SW 1271 (cell line): ENCODE results near the gene NRXN2.

Experiments used
- DNase-seq, 2 experiments: peaks; one replicate each; lab custom pipeline; 2025; lab: John Stamatoyannopoulos, UW

The NRXN2 gene

DNA sequence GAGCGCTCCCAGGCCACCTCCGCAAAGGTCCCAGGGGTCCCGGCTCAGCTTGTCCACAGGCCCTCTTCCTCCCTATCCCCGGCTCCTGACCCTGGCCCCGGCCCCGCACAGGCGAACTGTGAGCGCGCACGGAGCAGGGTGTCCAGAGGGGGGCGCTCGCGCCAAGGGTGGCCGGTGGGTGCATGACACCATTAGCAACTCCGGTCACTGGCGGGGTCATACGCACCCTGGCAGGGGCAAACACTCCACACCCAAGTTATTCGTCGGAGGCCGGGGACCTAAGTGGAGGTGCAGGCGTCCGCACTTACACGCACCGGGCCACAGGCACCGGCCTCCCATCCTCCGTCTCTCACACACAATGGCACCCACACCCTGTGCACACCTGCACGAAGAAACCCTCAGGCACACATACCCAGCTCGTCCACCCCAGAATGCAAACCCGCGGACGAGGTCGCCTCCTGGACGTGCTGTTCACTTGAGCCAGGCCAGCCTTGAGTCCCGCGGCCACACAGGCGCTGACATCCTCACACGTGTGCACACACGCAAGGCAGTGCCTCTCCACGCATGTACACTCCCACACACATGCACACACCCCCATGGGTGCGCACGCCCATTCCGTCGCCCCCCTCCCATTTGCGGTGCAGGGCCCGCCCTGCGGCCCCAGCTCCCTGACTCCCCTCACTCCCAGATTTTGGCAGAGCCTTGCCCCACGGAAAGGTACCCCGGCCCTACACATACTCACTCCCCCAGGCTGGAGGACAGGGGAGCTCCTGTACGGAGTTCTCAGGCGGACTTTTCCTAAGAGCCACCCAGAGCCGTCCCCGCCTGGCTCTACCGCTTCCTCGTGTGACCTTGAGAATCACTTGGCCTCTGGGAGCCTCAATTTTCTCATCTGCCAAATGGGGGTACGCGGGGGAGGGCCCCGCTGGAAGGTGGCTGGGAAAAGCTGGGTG lies 20.9 kb upstream of the NRXN2 start, which contains the start of gene RASGRP2:
RASGRP2 (minus strand) TSS at position 552 of the 953 bp plus-strand sequence. CDS start 1,276 bp downstream, outside the sequence.
- no peak for DNase-seq

DNA sequence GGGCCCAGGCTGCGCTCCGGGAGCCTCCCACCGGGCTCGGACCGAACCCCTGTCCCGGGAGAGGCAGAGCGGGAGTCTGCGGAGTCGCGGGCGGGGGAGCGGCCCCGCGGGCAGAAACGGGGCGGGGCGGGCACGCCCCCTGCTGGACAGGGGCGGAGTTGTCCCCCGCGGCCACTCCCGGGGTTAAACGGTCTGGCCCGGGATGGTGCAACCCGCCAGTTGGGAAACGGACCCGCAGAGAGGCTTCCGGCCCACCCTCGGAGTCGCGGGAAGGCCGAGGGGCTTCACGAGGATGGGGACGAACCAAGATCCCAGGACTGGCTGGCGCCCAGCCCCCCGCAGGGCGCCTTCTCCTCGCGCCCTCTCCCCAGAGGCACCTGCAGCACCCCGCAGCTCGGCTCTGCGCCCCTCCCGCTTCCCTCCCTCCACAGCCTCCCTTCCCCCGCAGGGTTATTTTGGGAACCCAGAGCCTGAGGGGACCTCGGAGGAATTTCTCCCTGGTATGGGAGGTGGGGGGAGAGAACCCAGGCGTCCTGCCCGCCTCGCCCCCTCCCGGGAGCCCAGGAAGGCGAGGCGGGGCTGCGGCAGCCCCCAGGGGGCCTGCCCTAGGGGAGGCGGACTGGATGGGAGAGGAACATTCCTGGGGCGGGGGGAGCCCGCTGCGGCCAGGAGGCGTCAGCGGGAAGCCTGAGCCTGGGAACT lies 20.0 kb upstream of the NRXN2 start:
- DNase-seq, result peak in 1 of 2 experiments; percentile 11

DNA sequence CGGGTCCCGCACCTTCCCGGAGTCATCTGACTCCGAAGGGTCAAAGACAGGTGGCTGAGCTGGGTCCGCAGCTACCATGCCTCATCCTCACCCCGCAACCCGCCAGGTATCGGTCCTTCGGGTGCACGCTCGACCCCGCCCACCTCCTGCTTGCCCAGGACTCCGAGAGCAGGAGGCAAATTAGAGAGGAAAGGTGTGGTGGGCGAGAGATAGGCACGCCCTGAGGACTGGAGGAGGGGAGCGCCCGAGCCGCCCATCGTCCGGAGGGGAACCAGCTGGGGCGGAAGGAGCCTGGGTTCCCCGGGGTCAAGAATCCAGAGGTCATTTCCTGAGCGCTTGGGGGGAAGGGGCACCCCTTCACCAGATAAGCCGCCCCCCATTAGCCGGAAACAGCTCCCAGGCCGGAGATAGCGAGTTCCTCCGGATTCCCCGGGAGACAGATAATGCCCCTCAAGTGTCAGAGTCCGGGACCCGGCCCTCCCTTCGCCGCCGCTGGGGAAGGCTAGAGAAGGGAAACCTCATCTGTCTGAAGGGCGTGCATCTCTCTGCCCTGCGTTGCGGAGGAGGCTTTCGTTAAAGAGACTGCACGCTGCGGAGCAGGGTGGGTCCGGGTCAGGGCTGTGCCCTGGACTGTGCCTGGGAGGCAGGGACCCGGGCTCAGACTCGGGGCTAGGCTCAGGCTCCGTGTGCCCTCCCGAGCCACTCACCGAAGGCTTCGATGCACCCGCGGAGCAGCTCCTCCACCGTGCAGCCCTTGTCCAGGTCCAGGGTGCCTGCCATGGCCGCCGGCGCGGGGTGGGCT lies 19.3 kb upstream of the NRXN2 start:
- DNase-seq, result no peak

DNA sequence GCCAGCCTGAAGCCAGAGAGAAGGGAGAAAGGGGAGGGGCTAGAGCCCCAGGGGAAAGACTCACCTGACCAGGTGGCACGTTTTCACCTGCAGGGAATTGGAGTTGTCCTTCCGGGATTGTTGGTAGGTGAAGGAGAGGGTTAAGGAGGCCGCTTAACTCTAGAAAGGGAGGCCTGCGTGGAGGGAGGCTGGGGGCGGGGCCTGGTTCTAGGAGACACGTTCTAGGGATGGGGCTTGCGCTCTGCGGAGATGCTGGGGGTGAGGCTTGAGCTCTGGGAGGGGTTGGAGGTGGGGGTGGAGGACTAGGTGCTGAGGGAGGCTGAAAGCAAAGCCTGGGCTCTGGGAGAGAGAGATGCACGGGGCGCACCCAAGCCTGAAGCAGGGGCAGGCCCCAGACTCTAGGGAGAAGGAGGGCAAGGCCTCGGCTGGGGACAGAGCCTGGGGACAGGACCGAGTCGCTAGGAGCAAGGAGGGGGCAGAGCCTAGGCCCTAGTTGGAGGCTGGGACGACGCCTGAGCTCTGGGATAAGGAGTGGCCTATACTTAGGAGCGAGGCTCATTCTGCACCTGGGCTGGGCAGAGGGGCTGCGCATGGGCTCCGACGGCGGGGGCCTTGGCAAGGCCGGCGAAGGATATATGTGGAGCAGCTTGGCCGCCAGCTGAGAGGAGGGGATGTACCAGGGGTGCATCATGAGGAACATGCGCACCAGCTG lies 18.5 kb upstream of the NRXN2 start:
- no peak for DNase-seq

DNA sequence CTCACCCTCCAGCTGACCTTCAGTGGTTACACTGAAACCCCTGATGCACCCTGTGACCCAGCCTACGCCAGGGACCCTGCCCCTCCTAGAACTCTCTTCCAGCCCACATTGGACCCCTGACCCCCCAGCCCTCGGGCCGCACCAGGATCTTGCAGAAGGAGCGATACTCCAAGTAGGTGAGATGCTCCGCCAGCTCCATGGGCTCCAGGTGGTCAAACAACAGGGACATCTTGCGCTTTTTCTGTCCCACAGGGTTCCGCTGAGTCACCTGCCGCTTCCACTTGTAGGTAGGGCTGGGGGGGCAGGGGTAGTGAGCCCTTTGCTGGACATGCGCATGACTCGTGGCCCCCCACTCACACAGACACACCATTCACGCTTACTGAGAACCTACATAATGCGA lies 16.9 kb upstream of the NRXN2 start:
- DNase-seq, result no peak

DNA sequence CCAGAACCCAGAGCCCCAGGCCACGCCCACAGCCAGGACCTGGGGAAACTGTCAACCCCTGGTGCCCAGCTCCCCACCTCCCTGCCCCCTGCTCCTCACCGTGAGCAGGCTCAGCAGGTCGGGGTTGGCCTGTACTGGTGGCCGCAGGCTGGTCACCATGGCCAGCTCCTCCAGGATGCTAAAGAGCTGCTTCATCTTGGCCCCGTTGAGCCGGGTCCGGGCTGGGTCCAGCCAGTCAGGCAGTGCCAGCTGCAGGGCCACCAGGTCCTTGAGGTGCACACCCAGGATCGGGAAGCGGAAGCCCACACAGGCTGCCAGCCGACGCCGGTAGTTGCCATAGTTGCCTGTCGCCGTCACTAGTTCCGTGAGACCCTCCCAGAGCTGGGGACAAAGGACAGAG lies 13.7 kb upstream of the NRXN2 start:
- no peak for DNase-seq

DNA sequence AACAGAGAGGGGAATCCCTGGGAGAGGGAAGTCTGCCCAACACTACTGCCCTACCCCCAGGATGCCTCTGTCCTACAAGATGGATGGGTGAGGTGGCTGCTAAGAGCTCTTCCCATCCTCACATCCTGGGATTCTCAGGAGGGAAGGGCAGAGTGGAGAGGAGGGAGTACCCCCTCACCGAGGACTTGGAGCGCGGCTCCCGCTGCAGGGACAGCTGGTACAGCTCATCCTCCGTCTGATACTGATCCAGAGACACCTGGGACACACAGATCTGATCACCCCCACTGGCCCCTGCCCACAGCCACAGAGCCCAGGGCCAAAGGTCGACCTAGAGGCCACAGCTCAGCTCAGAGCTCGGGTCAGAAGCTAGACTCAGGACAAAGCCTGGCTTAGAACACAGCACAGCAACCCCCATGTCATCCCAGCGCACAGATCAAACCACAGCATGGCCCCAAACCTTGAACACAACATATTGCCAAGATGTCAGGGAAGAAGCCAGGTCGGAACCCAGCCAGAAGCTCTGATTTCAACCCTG lies 12.8 kb upstream of the NRXN2 start:
- no peak for DNase-seq

DNA sequence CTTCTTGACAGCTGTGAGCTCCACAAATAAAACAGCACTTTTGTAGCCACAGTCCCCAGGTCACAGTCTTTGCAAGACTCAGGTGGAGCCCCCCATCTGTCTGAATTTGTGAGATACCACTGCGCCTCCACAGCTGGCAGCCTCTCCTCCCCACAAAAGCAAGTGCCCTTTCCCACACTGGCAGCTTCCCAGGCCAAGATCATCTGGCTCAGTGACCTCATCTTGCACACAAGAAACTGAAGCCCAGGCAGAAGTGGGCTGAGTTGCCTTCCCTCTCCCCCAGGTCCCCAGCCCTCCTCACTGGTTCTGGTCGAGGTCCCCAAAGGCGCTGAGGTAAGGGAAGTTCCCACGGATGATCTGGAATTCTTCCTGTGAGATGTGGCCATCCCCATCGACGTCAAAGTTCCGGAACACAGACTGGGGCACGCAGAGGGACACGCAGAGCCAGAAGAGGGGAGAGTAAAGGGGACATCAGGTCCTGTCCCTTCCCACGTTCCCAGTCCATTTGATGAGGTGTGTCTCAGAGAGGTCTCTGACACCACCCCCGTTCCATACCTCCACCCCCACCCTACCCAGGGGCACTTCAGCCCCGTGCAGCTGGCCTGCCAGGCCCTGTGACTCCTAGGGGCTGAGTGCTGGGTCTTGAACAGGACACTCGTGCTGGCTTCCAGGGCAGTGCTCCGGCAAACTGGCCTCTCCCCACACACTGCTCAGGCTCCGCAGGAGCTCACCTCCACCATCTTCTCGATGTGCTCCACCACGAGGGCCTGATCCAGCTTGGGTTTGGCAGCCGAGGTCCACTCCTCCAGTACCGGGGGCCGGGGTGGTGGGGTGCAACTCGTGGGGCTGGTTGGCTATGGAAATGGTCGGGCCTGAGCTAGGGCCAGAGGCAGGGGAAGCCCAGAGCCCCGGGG lies 12.1 kb upstream of the NRXN2 start:
- no peak for DNase-seq

DNA sequence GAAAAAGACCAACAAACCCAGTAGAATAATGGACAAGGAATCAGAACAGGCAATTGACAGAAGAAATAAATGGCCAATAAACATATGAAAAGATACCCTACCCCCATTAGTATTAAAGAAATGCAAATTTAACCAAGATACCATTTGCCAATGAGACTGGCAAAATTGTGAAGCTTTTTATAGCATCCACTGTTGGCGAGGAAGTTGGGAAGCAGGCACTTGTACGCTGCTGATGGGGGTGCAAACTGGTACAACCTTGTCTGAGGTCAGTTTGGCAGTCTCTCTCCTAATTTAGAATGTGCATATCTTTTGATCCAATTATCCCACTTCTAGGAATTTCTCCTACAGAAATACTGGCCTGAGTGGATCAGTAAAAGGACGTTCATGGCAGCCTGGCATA lies 8.6 kb upstream of the NRXN2 start:
- DNase-seq, result no peak

DNA sequence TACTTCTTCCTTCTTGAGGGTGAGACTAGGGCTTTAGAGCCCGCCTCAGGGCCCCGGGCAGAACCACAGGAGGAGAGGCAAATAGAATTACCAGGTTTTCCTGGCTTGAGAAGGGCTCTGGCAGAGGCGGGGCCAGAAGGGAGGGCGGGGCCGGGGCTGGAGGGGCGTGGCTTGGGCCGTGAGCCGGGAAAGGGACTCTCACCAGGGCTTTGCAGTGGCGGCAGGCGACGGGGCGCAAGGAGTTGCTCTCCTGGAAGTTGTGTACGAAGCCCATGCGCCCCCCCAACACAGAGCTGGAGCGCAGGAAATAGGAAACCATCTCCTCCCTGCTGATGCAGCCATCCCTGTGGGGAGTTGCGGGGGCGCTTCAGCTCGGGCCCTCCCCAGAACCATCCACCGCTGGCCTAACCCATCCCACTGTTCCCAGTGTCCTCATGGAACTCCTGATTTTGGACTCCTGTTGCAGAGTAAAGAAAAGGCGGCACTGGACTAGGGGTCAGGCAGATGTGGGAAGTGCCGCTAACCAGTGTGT lies 6.9 kb upstream of the NRXN2 start:
- DNase-seq, result no peak

DNA sequence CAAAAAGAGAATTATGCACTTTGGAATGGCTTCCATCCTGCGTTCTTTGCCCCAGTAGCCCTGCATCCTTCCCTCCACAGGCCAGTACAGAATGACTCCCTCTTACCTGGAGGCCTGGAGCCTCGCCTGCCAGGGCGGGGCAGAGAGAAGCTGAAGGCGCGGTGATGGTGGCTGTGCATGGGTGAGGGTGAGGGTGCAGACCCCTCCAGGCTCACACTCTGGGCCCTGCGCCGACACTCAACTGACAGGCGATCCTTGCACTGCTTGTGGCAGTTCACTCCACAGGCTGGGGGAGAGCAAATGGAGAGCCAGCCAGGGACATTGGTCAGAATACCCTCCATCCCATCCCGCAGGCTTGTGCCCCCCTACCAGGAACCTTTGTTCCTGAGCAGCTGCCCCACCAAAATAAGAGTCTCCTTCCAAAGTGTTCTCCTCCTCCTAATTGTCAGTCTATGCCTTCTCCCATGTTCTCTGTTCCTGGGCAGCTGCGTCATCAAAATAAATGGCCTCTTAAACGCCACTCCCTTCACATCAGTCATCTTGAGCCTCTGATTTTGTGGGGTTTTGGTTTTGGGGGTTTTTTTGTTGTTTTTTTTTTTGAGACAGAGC lies 5.9 kb upstream of the NRXN2 start:
- DNase-seq, result no peak

DNA sequence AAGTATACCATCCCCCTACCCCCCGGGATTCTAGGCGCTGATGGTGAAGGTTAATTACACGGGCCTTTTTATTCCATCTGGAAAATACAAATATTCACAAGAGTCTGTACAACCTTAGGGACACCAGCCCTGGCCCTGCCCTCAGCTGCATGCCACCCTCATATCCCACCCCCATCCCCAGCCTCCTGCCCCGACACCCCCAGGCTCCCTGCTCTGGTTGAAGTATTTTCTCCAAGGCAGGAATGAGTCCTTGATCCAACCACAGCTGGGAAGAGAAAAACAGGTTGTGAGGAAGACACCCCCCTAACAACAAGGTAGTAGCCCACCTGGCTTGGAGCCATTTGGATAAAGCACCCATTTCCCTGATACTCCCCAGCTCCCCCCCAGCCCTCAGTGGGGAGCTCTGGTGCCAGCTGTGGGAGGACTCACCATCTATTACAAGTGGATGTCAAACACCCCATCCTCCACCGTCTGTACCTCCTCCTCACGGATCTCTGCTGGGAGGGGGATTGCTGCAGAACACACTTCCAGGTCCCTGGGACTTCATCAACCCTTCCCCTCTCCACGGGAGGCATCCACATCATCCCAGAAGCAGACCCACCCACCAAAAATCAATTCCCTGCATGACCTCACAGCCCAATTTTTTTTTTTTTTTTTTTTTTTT lies 4.0 kb upstream of the NRXN2 start:
- no peak for DNase-seq

DNA sequence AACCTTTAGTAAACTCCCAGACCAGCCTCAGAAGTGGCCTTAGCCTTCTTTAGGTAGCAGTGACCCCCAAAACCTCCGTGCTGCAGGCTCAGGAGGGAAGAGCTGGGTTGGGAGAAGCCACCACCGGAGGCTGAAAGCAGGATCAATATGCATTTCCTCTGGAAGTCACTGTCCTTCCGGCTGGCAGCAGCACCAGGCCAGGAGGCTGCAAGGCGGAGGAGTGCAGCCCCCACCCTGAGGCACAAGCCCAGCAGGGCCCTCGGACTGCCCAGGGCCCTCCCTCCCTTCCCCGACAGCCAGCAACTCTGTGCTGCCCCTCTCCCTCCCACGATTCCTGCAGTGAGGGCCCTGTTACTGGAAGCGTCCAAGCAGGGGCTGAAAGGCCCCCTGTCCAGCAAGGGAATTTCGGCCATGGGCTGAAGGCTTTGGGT lies 3.2 kb upstream of the NRXN2 start:
- DNase-seq, result no peak

DNA sequence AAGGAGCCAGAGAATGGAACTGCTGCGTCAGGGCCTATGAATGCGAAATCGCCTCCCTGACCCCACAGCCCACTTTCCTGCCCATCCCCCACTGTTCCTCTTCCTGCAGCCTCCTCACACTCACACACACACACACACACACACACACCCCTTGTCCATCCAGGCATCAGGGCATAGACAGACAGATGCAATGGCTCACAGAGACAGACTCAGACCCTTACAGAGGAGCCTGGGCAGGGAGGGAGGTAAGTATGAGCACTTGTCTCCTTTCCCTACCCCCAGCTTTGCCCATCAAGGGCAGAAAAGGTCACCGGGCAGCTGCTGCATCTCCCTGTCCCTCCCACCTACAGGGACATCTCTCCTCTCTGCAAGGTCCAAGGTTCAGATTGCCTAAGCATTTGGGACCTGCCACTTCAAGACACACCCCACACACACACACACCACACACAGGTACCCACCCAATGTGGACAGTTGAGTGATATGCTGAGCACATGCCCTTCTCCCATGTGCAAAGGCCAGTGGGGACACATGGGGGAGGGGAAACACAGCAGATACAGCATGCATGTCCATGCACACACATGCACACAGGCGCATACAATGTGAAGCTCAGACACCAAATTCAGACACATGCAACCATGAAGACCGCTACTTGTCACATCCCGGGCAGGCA lies 2.0 kb upstream of the NRXN2 start:
- DNase-seq, result no peak

DNA sequence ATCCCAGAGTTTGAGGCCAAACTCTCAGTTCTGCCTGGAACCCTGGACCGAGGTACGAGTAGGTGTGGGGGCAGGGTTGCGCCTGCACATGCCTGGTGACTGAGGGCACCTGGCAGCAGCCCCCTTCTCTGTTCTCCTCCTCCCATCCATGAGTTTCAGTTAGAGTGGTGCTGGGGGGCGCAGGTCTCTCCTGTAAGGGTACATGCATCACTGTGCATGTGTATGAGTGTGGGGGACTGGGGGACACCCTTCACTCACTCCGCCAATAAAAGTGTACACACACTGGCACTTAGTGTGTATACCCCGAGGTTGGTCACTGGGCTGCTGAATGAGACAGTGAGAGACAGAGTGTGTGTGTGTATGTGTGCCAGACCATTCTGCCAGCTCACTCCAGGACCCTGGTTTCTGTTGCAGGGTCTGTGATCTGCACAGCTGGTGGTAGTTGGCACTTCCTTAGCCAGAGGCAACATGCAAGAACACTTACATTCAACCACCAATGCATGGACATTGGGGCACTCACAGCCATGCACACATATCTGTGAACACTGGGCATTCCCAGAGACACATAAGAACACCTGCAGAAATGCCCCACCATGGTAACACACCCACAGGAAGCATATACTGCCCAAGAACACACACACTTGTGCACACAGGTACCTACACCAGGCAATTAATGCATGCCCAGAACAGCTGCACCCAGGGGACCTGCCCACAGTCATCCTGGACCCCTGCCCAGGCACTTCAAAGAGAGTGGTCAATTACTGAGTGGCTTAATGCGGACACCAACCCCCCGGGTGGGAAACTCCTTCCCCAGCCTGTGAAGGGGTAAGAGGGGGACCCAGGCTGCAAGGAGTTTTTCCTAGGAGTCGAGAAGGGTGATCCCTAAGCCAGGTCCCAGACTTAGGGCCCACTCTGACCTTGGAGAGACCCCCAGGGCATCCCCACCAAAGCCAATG lies 1.2 kb upstream of the NRXN2 start:
- DNase-seq, result no peak

DNA sequence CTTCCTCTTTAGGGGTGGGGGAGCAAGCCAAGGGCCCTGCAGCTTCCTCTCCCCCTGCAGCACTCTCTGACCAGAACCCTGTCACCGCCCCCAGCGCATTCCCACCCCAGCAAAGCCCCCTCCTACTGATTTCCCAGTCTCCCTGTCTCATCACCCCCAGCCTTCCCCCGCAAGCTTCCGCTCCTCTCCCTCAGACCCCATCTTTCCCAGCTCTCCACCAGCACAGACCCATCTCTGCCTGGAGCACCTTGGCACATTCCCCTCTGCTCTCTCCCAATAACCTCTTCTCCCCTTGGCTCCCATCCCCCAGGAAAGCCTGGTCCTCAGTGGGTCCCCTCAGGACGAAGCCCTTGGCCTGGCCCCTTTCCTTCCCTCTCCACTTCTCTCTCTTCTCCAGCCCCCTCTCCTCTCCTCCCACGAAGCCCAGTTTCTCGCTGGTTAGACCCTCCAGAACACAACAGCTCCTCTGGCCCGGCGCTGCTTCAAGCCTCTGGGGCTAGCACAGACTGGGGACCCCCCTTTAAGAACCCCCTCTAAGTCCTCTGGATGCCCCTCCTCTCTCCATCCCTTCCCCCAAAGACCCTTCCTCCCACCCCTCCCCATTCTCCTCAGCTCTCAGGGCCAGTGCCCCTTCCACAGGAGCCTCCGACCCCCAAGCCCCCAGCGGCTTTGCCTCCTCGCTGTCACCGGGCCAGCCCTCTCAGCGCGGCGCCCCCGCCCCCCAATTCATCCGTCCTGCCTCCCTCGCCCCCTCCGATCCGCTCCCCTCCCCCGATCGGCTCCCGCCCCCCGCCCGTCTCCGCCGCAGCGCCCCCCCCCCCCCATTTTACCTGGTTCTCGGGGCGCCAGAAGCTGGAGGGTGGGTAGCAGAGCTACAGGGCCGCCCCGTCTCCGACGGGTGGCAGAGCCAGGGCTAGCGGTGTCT lies 594 bp downstream of the NRXN2 start:
- DNase-seq, result no peak
